H9 (cell line): ENCODE data around the gene STT3A. TPM values are rescaled to one million over a fixed set of nuclear protein-coding genes. Genes with fewer than 3 reads are reported as not detected.

Source experiments
- DNase-seq: peaks from one replicate; pipeline ENCODE4 v3.0.0-alpha.2; 2017
- H2AFZ ChIP-seq: one replicate; pipeline ENCODE4 v1.6.1; 2013; ENCODE audit warnings: mild to moderate bottlenecking, low read length, control low read depth, moderate library complexity
- H2AK5ac ChIP-seq: 2 replicates; pipeline ENCODE4 v1.6.1; 2013; ENCODE audit warnings: low read length, control low read depth, mixed read lengths; ENCODE audit not compliant: insufficient read length
- H2BK120ac ChIP-seq: one replicate; pipeline ENCODE4 v1.6.1; 2013; ENCODE audit warnings: low read depth, mild to moderate bottlenecking, low read length, control low read depth, inconsistent platforms; ENCODE audit not compliant: poor library complexity, severe bottlenecking
- H2BK12ac ChIP-seq: 2 replicates; pipeline ENCODE4 v1.6.1; 2013; ENCODE audit warnings: low read length, control low read depth, mixed read lengths, low read depth; ENCODE audit not compliant: insufficient read length
- H2BK15ac ChIP-seq: 2 replicates; pipeline ENCODE4 v1.6.1; 2013; ENCODE audit warnings: low read depth, low read length, control low read depth
- H2BK20ac ChIP-seq: one replicate; pipeline ENCODE4 v1.6.1; 2013; ENCODE audit warnings: low read depth, mild to moderate bottlenecking, low read length, control low read depth, inconsistent platforms; ENCODE audit not compliant: poor library complexity, severe bottlenecking
- H2BK5ac ChIP-seq: 2 replicates; pipeline ENCODE4 v1.6.1; 2013; ENCODE audit warnings: low read length, control low read depth, mixed read lengths; ENCODE audit not compliant: insufficient read length
- H3K14ac ChIP-seq: 2 replicates; pipeline ENCODE4 v1.6.1; 2013; ENCODE audit warnings: low read length, control low read depth; ENCODE audit not compliant: insufficient read depth
- H3K18ac ChIP-seq: 2 replicates; pipeline ENCODE4 v1.6.1; 2013; ENCODE audit warnings: low read depth, mild to moderate bottlenecking, mixed read lengths, low read length, control low read depth; ENCODE audit not compliant: insufficient read length
- H3K23ac ChIP-seq: 2 replicates; pipeline ENCODE4 v1.6.1; 2013; ENCODE audit warnings: low read length, control low read depth, mixed read lengths, low read depth; ENCODE audit not compliant: insufficient read length
- H3K23me2 ChIP-seq: 2 replicates; pipeline ENCODE4 v1.6.1; 2013; ENCODE audit warnings: low read depth, mild to moderate bottlenecking, mixed read lengths, low read length, control low read depth; ENCODE audit not compliant: insufficient read length, poor library complexity, severe bottlenecking
- H3K27ac ChIP-seq: 2 replicates; pipeline ENCODE4 v1.5.1; 2013; ENCODE audit warnings: low read length, control low read depth, mixed read lengths, low read depth; ENCODE audit not compliant: insufficient read length
- H3K27me3 ChIP-seq: 2 replicates; pipeline ENCODE4 v1.6.1; 2013; ENCODE audit warnings: low read length, control low read depth, inconsistent platforms; ENCODE audit not compliant: insufficient read depth
- H3K4ac ChIP-seq: 2 replicates; pipeline ENCODE4 v1.6.1; 2013; ENCODE audit warnings: low read depth, mild to moderate bottlenecking, control low read depth, inconsistent platforms, low read length, moderate library complexity
- H3K4me1 ChIP-seq: 2 replicates; pipeline ENCODE4 v1.6.1; 2013; ENCODE audit warnings: low read length, control low read depth, inconsistent platforms; ENCODE audit not compliant: insufficient read depth
- H3K4me2 ChIP-seq: 2 replicates; pipeline ENCODE4 v1.6.1; 2013; ENCODE audit warnings: low read length, control low read depth, mixed read lengths; ENCODE audit not compliant: insufficient read length, insufficient read depth
- H3K56ac ChIP-seq: 2 replicates; pipeline ENCODE4 v1.6.1; 2013; ENCODE audit warnings: low read depth, mild to moderate bottlenecking, mixed read lengths, low read length, control low read depth; ENCODE audit not compliant: insufficient read length
- H3K79me1 ChIP-seq: 2 replicates; pipeline ENCODE4 v1.6.1; 2013; ENCODE audit warnings: low read depth, mild to moderate bottlenecking, moderate library complexity, low read length, control low read depth, inconsistent platforms; ENCODE audit not compliant: insufficient read depth, poor library complexity, severe bottlenecking
- H3K79me2 ChIP-seq: 2 replicates; pipeline ENCODE4 v1.6.1; 2013; ENCODE audit warnings: low read length, control low read depth, inconsistent platforms; ENCODE audit not compliant: insufficient read depth
- H3K9ac ChIP-seq: 2 replicates; pipeline ENCODE4 v1.6.1; 2013; ENCODE audit warnings: low read length, control low read depth, mixed read lengths; ENCODE audit not compliant: insufficient read length; ENCODE audit errors: extremely low read depth
- H3K9me3 ChIP-seq: one replicate; pipeline ENCODE4 v1.6.1; 2013; ENCODE audit warnings: low read depth, low read length, inconsistent platforms; ENCODE audit not compliant: control insufficient read depth
- H3T11ph ChIP-seq: one replicate; pipeline ENCODE4 v1.6.1; 2013; ENCODE audit warnings: mild to moderate bottlenecking, low read length, control low read depth, inconsistent platforms
- H4K20me1 ChIP-seq: one replicate; pipeline ENCODE4 v1.6.1; 2013; ENCODE audit not compliant: control insufficient read depth, insufficient read length, insufficient read depth
- H4K5ac ChIP-seq: 2 replicates; pipeline ENCODE4 v1.6.1; 2013; ENCODE audit warnings: low read depth, mild to moderate bottlenecking, mixed read lengths, low read length, control low read depth; ENCODE audit not compliant: insufficient read length
- H4K8ac ChIP-seq: replicated peaks from 2 replicates; pipeline ENCODE4 v1.6.1; 2013; ENCODE audit warnings: low read length, control low read depth, mixed read lengths, low read depth; ENCODE audit not compliant: insufficient read length
- H4K91ac ChIP-seq: 2 replicates; pipeline ENCODE4 v1.6.1; 2013; ENCODE audit warnings: low read depth, mild to moderate bottlenecking, moderate library complexity, mixed read lengths, low read length, control low read depth; ENCODE audit not compliant: insufficient read length
- H3K27ac Mint-ChIP-seq, 3 experiments: 2 replicates in 2 of 3; 3 replicates in 1 of 3; pipeline ENCODE4 v1.8.0; 2020 to 2021; ENCODE audit warnings: mixed read lengths in 3 of 3, mild to moderate bottlenecking in 1 of 3, moderate library complexity in 1 of 3
- H3K27me3 Mint-ChIP-seq: 2 replicates; pipeline ENCODE4 v1.8.0; 2021; ENCODE audit warnings: low read depth, mild to moderate bottlenecking, moderate library complexity, mixed read lengths
- H3K36me3 Mint-ChIP-seq, 3 experiments: 2 replicates in 2 of 3; 3 replicates in 1 of 3; pipeline ENCODE4 v1.8.0; 2020 to 2021; ENCODE audit warnings: low read depth in 3 of 3, mixed read lengths in 3 of 3; ENCODE audit not compliant: insufficient read depth in 1 of 3
- H3K4me1 Mint-ChIP-seq, 2 experiments: 2 replicates each; pipeline ENCODE4 v1.8.0; 2020; ENCODE audit warnings: mixed read lengths in 2 of 2
- H3K4me3 Mint-ChIP-seq, 2 experiments: 2 replicates in 1 of 2; 3 replicates in 1 of 2; pipeline ENCODE4 v1.8.0; 2020 to 2021; ENCODE audit warnings: mild to moderate bottlenecking in 2 of 2, mixed read lengths in 2 of 2, moderate library complexity in 1 of 2
- H3K9me3 Mint-ChIP-seq, 2 experiments: 2 replicates in 1 of 2; 3 replicates in 1 of 2; pipeline ENCODE4 v1.8.0; 2020; ENCODE audit warnings: mild to moderate bottlenecking in 2 of 2, mixed read lengths in 2 of 2, moderate library complexity in 1 of 2
- WGBS: extraction: QIAGEN DNeasy Blood & Tissue Kit; methylation state at CpG from one replicate; pipeline ENCODE4 v1.1.7; 2013; ENCODE audit warnings: missing lambda C conversion rate, low lambda C conversion rate, mixed read lengths; ENCODE audit not compliant: insufficient read length; ENCODE audit errors: extremely low coverage; 5-methylcytosine and 5-hydroxymethylcytosine counted together
- total RNA-seq: library from RNA; stranded (reverse); gene quantifications from 2 replicates; pipeline ENCODE4 v1.2.1, GENCODE V29; 2021
- TF ChIP-seq, protein P1 (sequence below): fragments of 200-600 bp; sonication (generic); conservative IDR thresholded peaks from 3 replicates; pipeline ENCODE4 v1.8.0; 2021; ENCODE audit warnings: antibody characterized with exemption, mild to moderate bottlenecking

The STT3A gene
- total RNA-seq, 1 experiment from 2014 or later, result 128 TPM

DNA sequence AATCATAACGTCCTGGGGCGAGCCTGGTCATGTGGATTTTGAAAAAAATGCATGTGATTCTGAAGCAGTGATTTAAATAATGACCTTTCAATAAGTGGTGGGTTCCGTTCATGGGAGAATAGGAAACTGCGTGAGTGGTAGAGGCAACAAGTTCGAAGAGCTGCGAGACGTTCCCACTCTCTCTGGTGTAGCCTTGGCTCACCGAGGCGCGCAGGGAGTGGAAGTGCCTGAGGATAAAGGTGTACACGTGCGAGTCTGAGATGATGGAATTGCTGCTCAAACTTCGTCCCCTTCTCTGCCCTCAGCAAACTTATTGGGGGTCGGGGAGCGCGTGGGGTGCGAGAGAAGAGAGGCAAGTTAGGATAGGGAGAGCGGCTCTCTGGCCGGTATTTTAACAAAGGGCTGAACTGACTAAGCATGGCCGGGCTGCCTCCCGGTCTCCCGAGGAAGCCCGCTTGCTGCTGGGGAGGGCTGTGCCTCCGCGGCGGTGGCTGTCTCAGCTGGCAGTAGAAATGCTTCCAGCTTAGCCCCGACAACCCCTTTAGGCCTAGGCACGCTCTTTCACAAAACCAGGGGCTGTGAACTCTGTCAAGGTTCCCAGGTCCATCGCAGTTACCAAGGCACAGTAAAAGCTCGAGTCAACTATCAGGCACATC, 875 bp upstream of the STT3A start:
- H2BK20ac ChIP-seq, result no peak overlapping the region
- H4K8ac ChIP-seq, result no peak overlapping the region
- no peaks in the 10 kb centered on the region for H3K9me3 ChIP-seq
- H3K27ac ChIP-seq, result peak overlapping the region; percentile 28
- H3K4me1 Mint-ChIP-seq, result peaks cover 12 to 21% of the 10 kb centered on the region in 2 experiments
- H3K23ac ChIP-seq, result no peak overlapping the region
- no peaks in the 10 kb centered on the region; a peak in 1 of 5 replicates for H3K9me3 Mint-ChIP-seq
- peak overlapping the region; percentile 69 for H4K5ac ChIP-seq
- H3K56ac ChIP-seq, result no peak overlapping the region
- no peaks in the 10 kb centered on the region for H3K79me1 ChIP-seq
- H3K23me2 ChIP-seq, result peaks cover 4% of the 10 kb centered on the region
- H2BK120ac ChIP-seq, result no peak overlapping the region
- no peak overlapping the region for H2BK5ac ChIP-seq
- peak overlapping the region; percentile 81 for H3K18ac ChIP-seq
- no peak overlapping the region for H3T11ph ChIP-seq
- no peak overlapping the region for H2AFZ ChIP-seq
- DNase-seq, result peak; percentile 41
- no peak overlapping the region for H2BK12ac ChIP-seq
- H3K4ac ChIP-seq, result no peak overlapping the region
- WGBS, result no CpG with 5 or more reads among the region's 30 CpGs
- no peaks in the 10 kb centered on the region for H4K20me1 ChIP-seq
- H4K91ac ChIP-seq, result no peak overlapping the region
- H2AK5ac ChIP-seq, result no peak overlapping the region
- H3K27ac Mint-ChIP-seq, result peak overlapping the region; percentile 27 to 98 (median 96)
- H3K79me2 ChIP-seq, result peaks cover 15% of the 10 kb centered on the region; the same call in 1 of the 2 replicates
- H3K4me2 ChIP-seq, result peak overlapping the region; percentile 84
- no peaks in the 10 kb centered on the region for H3K4me1 ChIP-seq
- peak overlapping the region; percentile 90 for H3K9ac ChIP-seq
- TF ChIP-seq, protein P1, sequence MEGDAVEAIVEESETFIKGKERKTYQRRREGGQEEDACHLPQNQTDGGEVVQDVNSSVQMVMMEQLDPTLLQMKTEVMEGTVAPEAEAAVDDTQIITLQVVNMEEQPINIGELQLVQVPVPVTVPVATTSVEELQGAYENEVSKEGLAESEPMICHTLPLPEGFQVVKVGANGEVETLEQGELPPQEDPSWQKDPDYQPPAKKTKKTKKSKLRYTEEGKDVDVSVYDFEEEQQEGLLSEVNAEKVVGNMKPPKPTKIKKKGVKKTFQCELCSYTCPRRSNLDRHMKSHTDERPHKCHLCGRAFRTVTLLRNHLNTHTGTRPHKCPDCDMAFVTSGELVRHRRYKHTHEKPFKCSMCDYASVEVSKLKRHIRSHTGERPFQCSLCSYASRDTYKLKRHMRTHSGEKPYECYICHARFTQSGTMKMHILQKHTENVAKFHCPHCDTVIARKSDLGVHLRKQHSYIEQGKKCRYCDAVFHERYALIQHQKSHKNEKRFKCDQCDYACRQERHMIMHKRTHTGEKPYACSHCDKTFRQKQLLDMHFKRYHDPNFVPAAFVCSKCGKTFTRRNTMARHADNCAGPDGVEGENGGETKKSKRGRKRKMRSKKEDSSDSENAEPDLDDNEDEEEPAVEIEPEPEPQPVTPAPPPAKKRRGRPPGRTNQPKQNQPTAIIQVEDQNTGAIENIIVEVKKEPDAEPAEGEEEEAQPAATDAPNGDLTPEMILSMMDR, result no peak
- H3K27me3 Mint-ChIP-seq, result no peaks in the 10 kb centered on the region
- H3K4me3 Mint-ChIP-seq, result peak overlapping the region; percentile 99 to 100
- no peak overlapping the region for H2BK15ac ChIP-seq
- no peaks in the 10 kb centered on the region for H3K27me3 ChIP-seq
- peak overlapping the region; percentile 80 for H3K14ac ChIP-seq
- peaks cover 2 to 13% (median 8%) of the 10 kb centered on the region in 3 experiments; a peak in 6 of 7 replicates for H3K36me3 Mint-ChIP-seq
